Osteocyte (in vitro differentiated cells): Measurements from ENCODE around the gene ING4. TPM values are rescaled to one million over a fixed set of nuclear protein-coding genes. Genes with fewer than 3 reads are reported as not detected.
A peak's percentile ranks its signal among the peaks of the same experiment; 100 is the strongest.

Experiments
- DNase-seq: peaks from one replicate; pipeline ENCODE4 v3.0.0; 2021; ENCODE audit warnings: mixed read lengths; ENCODE audit not compliant: unreplicated experiment; ENCODE audit errors: extremely low spot score
- H3K27ac Mint-ChIP-seq: one replicate; pipeline ENCODE4 v1.8.0; 2021; ENCODE audit warnings: mild to moderate bottlenecking, mixed read lengths; ENCODE audit not compliant: unreplicated experiment
- H3K27me3 Mint-ChIP-seq: one replicate; pipeline ENCODE4 v1.8.0; 2021; ENCODE audit warnings: mixed read lengths; ENCODE audit not compliant: unreplicated experiment
- H3K36me3 Mint-ChIP-seq: one replicate; pipeline ENCODE4 v1.8.0; 2021; ENCODE audit warnings: mixed read lengths; ENCODE audit not compliant: unreplicated experiment
- H3K4me1 Mint-ChIP-seq: one replicate; pipeline ENCODE4 v1.8.0; 2021; ENCODE audit warnings: mixed read lengths; ENCODE audit not compliant: unreplicated experiment
- H3K4me3 Mint-ChIP-seq: one replicate; pipeline ENCODE4 v1.8.0; 2021; ENCODE audit warnings: mild to moderate bottlenecking, moderate library complexity, mixed read lengths; ENCODE audit not compliant: unreplicated experiment
- H3K9me3 Mint-ChIP-seq: one replicate; pipeline ENCODE4 v1.8.0; 2021; ENCODE audit warnings: mixed read lengths; ENCODE audit not compliant: unreplicated experiment
- total RNA-seq: library from RNA; stranded (reverse); gene quantifications from 2 replicates; pipeline ENCODE4 v1.2.1, GENCODE V29; 2021
- TF ChIP-seq, protein P1 (sequence below): fragments of 200-600 bp; sonication (generic); IDR thresholded peaks from 2 replicates; pipeline ENCODE4 v1.5.0; 2021; ENCODE audit warnings: antibody characterized with exemption, mild to moderate bottlenecking, moderate library complexity

The ING4 gene
- total RNA-seq, 1 donor from 2014 or later, result 56.7 TPM

- DNase-seq, result no peak
- peak overlapping the region; percentile 78 for H3K27ac Mint-ChIP-seq
Measured at GRCh38 chr12:6603095-6603567, 59.8 kb downstream of the ING4 start.

GRCh38 chr12:6602526-6602925 lies 60.4 kb downstream of the ING4 start:
- Mint-ChIP-seq H3K36me3 (peaks cover 60% of the 10 kb centered on the region), H3K4me1 (peaks cover 39% of the 10 kb centered on the region), H3K27me3 (no peaks in the 10 kb centered on the region)

More at GRCh38 chr12:6603095-6603567, 59.8 kb downstream of the ING4 start:
- TF ChIP-seq, protein P1, sequence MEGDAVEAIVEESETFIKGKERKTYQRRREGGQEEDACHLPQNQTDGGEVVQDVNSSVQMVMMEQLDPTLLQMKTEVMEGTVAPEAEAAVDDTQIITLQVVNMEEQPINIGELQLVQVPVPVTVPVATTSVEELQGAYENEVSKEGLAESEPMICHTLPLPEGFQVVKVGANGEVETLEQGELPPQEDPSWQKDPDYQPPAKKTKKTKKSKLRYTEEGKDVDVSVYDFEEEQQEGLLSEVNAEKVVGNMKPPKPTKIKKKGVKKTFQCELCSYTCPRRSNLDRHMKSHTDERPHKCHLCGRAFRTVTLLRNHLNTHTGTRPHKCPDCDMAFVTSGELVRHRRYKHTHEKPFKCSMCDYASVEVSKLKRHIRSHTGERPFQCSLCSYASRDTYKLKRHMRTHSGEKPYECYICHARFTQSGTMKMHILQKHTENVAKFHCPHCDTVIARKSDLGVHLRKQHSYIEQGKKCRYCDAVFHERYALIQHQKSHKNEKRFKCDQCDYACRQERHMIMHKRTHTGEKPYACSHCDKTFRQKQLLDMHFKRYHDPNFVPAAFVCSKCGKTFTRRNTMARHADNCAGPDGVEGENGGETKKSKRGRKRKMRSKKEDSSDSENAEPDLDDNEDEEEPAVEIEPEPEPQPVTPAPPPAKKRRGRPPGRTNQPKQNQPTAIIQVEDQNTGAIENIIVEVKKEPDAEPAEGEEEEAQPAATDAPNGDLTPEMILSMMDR, result no peak
- no peak overlapping the region for H3K4me3 Mint-ChIP-seq
- H3K9me3 Mint-ChIP-seq, result no peaks in the 10 kb centered on the region
- H3K36me3 Mint-ChIP-seq, result peaks cover 55% of the 10 kb centered on the region
- peaks cover 39% of the 10 kb centered on the region for H3K4me1 Mint-ChIP-seq
- no peaks in the 10 kb centered on the region for H3K27me3 Mint-ChIP-seq

More at GRCh38 chr12:6602526-6602925, 60.4 kb downstream of the ING4 start:
- Mint-ChIP-seq H3K27ac (peak overlapping the region; percentile 78), H3K9me3 (no peaks in the 10 kb centered on the region), H3K4me3 (no peak overlapping the region)
- DNase-seq, result no peak
- TF ChIP-seq, protein P1, result no peak

Other genes starting within 250 kb of the ING4 start
- gene CD27, start 218.2 kb downstream of the ING4 start, total RNA-seq, result not detected in 2 replicates
- gene TAPBPL, start 211.1 kb downstream of the ING4 start, total RNA-seq, result 13.1 and 17.0 TPM in 2 replicates
- 6.9 and 9.1 TPM in 2 replicates for gene VAMP1, start 192.4 kb downstream of the ING4 start, total RNA-seq
- 172 TPM in 2 replicates for gene MRPL51, start 169.9 kb downstream of the ING4 start, total RNA-seq
- 36.4 and 36.9 TPM in 2 replicates for gene NCAPD2, start 169.0 kb downstream of the ING4 start, total RNA-seq
- gene GAPDH, start 128.6 kb downstream of the ING4 start, total RNA-seq, result 1,754 and 1,775 TPM in 2 replicates
- gene IFFO1, start 107.1 kb downstream of the ING4 start, total RNA-seq, result 35.9 and 40.7 TPM in 2 replicates
- 32.5 and 34.5 TPM in 2 replicates for gene NOP2, start 94.8 kb downstream of the ING4 start, total RNA-seq
- 348 and 351 TPM in 2 replicates for gene CHD4, start 55.7 kb downstream of the ING4 start, total RNA-seq
- gene LPAR5, start 27.2 kb downstream of the ING4 start, total RNA-seq, result 0.32 and 0.50 TPM in 2 replicates
- gene ACRBP, start 15.7 kb downstream of the ING4 start, total RNA-seq, result 0.73 and 1.0 TPM in 2 replicates
- 66.6 and 68.3 TPM in 2 replicates for gene ZNF384, start 26.3 kb upstream of the ING4 start, total RNA-seq
- 3.9 and 5.2 TPM in 2 replicates for gene PIANP, start 37.7 kb upstream of the ING4 start, total RNA-seq
- 61.4 and 73.0 TPM in 2 replicates for gene COPS7A, start 60.9 kb upstream of the ING4 start, total RNA-seq
- gene MLF2, start 90.0 kb upstream of the ING4 start, total RNA-seq, result 141 and 162 TPM in 2 replicates
- gene PTMS, start 103.2 kb upstream of the ING4 start, total RNA-seq, result 501 and 554 TPM in 2 replicates
- gene LAG3, start 109.4 kb upstream of the ING4 start, total RNA-seq, result 1.1 and 2.5 TPM in 2 replicates
- gene CD4, start 126.4 kb upstream of the ING4 start, total RNA-seq, result 0.60 and 0.62 TPM in 2 replicates
- 11.5 and 12.0 TPM in 2 replicates for gene GPR162, start 158.7 kb upstream of the ING4 start, total RNA-seq
- gene P3H3, start 165.3 kb upstream of the ING4 start, total RNA-seq, result 86.5 and 90.8 TPM in 2 replicates
- gene GNB3, start 177.8 kb upstream of the ING4 start, total RNA-seq, result 8.3 and 10.6 TPM in 2 replicates
- gene CDCA3, start 188.2 kb upstream of the ING4 start, total RNA-seq, result 8.0 and 9.2 TPM in 2 replicates
- 113 and 114 TPM in 2 replicates for gene USP5, start 189.0 kb upstream of the ING4 start, total RNA-seq
- 408 and 415 TPM in 2 replicates for gene TPI1, start 204.4 kb upstream of the ING4 start, total RNA-seq
- 9.2 and 11.5 TPM in 2 replicates for gene SPSB2, start 210.2 kb upstream of the ING4 start, total RNA-seq
- 9.0 and 11.3 TPM in 2 replicates for gene LRRC23, start 241.7 kb upstream of the ING4 start, total RNA-seq